Stimulated activated CD4-positive, alpha-beta T cell treated with anti-CD3 and anti-CD28 coated beads, Interleukin-1b, Interleukin-23, amount 100 ng/mL, for 4 hours (primary cell): ENCODE results near the gene VPS35.

Experiments
- DNase-seq, 2 donors: peaks; one replicate each; pipeline ENCODE4 v3.0.0-alpha.2; 2020; ENCODE audit warnings: low read depth in 2 of 2

VPS35 gene

GRCh38 chr16:46613352-46613751, 75.6 kb downstream of the VPS35 start:
- DNase-seq, result no peak

GRCh38 chr16:46612121-46612520, 76.9 kb downstream of the VPS35 start:
- no peak for DNase-seq

GRCh38 chr16:46607529-46607928, 81.4 kb downstream of the VPS35 start:
- DNase-seq, result no peak

- DNase-seq, result no peak
These were observed 82.7 kb downstream of the VPS35 start for GRCh38 chr16:46606231-46606630.
